Measurements from ENCODE around the gene SEMA4D. TPM values are rescaled to one million over a fixed set of nuclear protein-coding genes. Genes with fewer than 3 reads are reported as not detected.

The SEMA4D gene
- 100 to 1,000 TPM; 283 to 295 TPM for total RNA-seq

- CTCF ChIA-PET = interaction anchor here (1.8 kb wide), 1 partner anchor 69 kb away, joined by 5 read pairs; no protein-coding TSS in a partner anchor
- POLR2A ChIA-PET = interaction anchor here (0.6 to 1.7 kb wide), 4 partner anchors 8 to 31 kb away, joined by 3 to 8 read pairs (median 3); no protein-coding TSS in a partner anchor
Observed at GRCh38 chr9:89497978-89498851, at the start of gene SEMA4D. SEMA4D (minus strand) TSS chr9:89498113; CDS start chr9:89405456, 92,657 bp downstream.

- CTCF ChIA-PET = interaction anchor here (0.6 kb wide), 1 partner anchor 85 kb away, joined by 4 read pairs; no protein-coding TSS in a partner anchor
- POLR2A ChIA-PET = no interaction called here
Observed at GRCh38 chr9:89547000-89547399, 49.1 kb upstream of the SEMA4D start.

- ChIA-PET CTCF (interaction anchor here (0.9 to 1.3 kb wide), 3 partner anchors 11 to 166 kb away, joined by 3 read pairs; no protein-coding TSS in a partner anchor), POLR2A (no interaction called here)
Observed at GRCh38 chr9:89544279-89544661, 46.4 kb upstream of the SEMA4D start.

GRCh38 chr9:89543621-89544278 is 45.8 kb upstream of the SEMA4D start:
- ChIA-PET POLR2A (no interaction called here), CTCF (interaction anchor here (0.9 to 1.3 kb wide), 4 partner anchors 12 to 165 kb away, joined by 3 read pairs; no protein-coding TSS in a partner anchor)

- POLR2A ChIA-PET = no interaction called here
- CTCF ChIA-PET = interaction anchor here (1.2 kb wide), 2 partner anchors 12 to 19 kb away, joined by 3 read pairs; no protein-coding TSS in a partner anchor
Observed at GRCh38 chr9:89543111-89543510, 45.2 kb upstream of the SEMA4D start.

GRCh38 chr9:89542401-89543021 is 44.6 kb upstream of the SEMA4D start:
- ChIA-PET CTCF (interaction anchor here (1.2 kb wide), 1 partner anchor 19 kb away, joined by 3 read pairs; no protein-coding TSS in a partner anchor), POLR2A (interaction anchor here (0.8 kb wide), 1 partner anchor 20 kb away, joined by 3 read pairs; no protein-coding TSS in a partner anchor)

- ChIA-PET CTCF (no interaction called here), POLR2A (interaction anchor here (0.8 kb wide), 1 partner anchor 19 kb away, joined by 3 read pairs; no protein-coding TSS in a partner anchor)
Observed at GRCh38 chr9:89541798-89542197, 43.9 kb upstream of the SEMA4D start.

- POLR2A ChIA-PET = interaction anchor here (0.6 to 1.1 kb wide), 3 partner anchors 19 to 60 kb away, joined by 3 to 4 read pairs (median 4); no protein-coding TSS in a partner anchor
- CTCF ChIA-PET = interaction anchor here (0.7 to 2.3 kb wide), 5 partner anchors 9 to 221 kb away, joined by 3 to 16 read pairs (median 5); partner anchors contain the start of gene SECISBP2
Observed at GRCh38 chr9:89539374-89539773, 41.5 kb upstream of the SEMA4D start.

GRCh38 chr9:89538871-89539270 is 41.0 kb upstream of the SEMA4D start:
- CTCF ChIA-PET = interaction anchor here (1.0 to 2.3 kb wide), 3 partner anchors 10 to 11 kb away, joined by 5 to 16 read pairs (median 5); no protein-coding TSS in a partner anchor

GRCh38 chr9:89537166-89537565 is 39.3 kb upstream of the SEMA4D start:
- POLR2A ChIA-PET = interaction anchor here (1.1 to 1.5 kb wide), 2 partner anchors 13 to 227 kb away, joined by 3 read pairs; partner anchors contain the start of gene CKS2
- CTCF ChIA-PET = interaction anchor here (0.8 to 4.2 kb wide), 7 partner anchors 11 to 126 kb away, joined by 3 to 24 read pairs (median 4); no protein-coding TSS in a partner anchor

More at GRCh38 chr9:89538871-89539270, 41.0 kb upstream of the SEMA4D start:
- POLR2A ChIA-PET = interaction anchor here (0.6 to 1.1 kb wide), 3 partner anchors 18 to 59 kb away, joined by 3 to 4 read pairs (median 4); no protein-coding TSS in a partner anchor

GRCh38 chr9:89536600-89536999 is 38.7 kb upstream of the SEMA4D start:
- POLR2A ChIA-PET = interaction anchor here (1.1 to 1.5 kb wide), 2 partner anchors 13 to 226 kb away, joined by 3 read pairs; partner anchors contain the start of gene CKS2
- CTCF ChIA-PET = interaction anchor here (0.6 to 4.2 kb wide), 8 partner anchors 12 to 109 kb away, joined by 3 to 24 read pairs (median 4); no protein-coding TSS in a partner anchor

GRCh38 chr9:89536145-89536574 is 38.2 kb upstream of the SEMA4D start:
- CTCF ChIA-PET = interaction anchor here (0.6 to 4.2 kb wide), 6 partner anchors 12 to 109 kb away, joined by 3 to 24 read pairs (median 4); no protein-coding TSS in a partner anchor

GRCh38 chr9:89535461-89535860 is 37.5 kb upstream of the SEMA4D start:
- CTCF ChIA-PET = interaction anchor here (1.1 to 4.2 kb wide), 4 partner anchors 13 to 107 kb away, joined by 4 to 24 read pairs (median 4); no protein-coding TSS in a partner anchor
- POLR2A ChIA-PET = interaction anchor here (0.7 to 1.5 kb wide), 2 partner anchors 125 to 225 kb away, joined by 3 to 4 read pairs; partner anchors contain the start of gene CKS2

More at GRCh38 chr9:89536145-89536574, 38.2 kb upstream of the SEMA4D start:
- POLR2A ChIA-PET = interaction anchor here (0.7 to 1.5 kb wide), 3 partner anchors 12 to 226 kb away, joined by 3 to 4 read pairs (median 3); partner anchors contain the start of gene CKS2

- POLR2A ChIA-PET = no interaction called here
- CTCF ChIA-PET = interaction anchor here (1.3 to 4.2 kb wide), 3 partner anchors 11 to 16 kb away, joined by 4 to 24 read pairs (median 5); no protein-coding TSS in a partner anchor
Observed at GRCh38 chr9:89534515-89535287, 36.8 kb upstream of the SEMA4D start.

GRCh38 chr9:89533411-89534095 is 35.6 kb upstream of the SEMA4D start:
- POLR2A ChIA-PET = interaction anchor here (0.7 kb wide), 1 partner anchor 24 kb away, joined by 3 read pairs; no protein-coding TSS in a partner anchor

GRCh38 chr9:89532944-89533343 is 35.0 kb upstream of the SEMA4D start:
- POLR2A ChIA-PET = interaction anchor here (0.7 kb wide), 1 partner anchor 24 kb away, joined by 3 read pairs; no protein-coding TSS in a partner anchor
- CTCF ChIA-PET = no interaction called here

More at GRCh38 chr9:89533411-89534095, 35.6 kb upstream of the SEMA4D start:
- CTCF ChIA-PET = interaction anchor here (0.5 to 1.6 kb wide), 2 partner anchors 10 to 46 kb away, joined by 3 to 5 read pairs; no protein-coding TSS in a partner anchor

Data from activated CD8-positive, alpha-beta memory T cell treated with anti-CD3 and anti-CD28 coated beads for 36 hours (primary cell).